ENCODE results near the gene CRYBB1. TPM values are rescaled to one million over a fixed set of nuclear protein-coding genes. Genes with fewer than 3 reads are reported as not detected.

The CRYBB1 gene
- total RNA-seq, 1 experiment from 2014 or later = not detected

DNA sequence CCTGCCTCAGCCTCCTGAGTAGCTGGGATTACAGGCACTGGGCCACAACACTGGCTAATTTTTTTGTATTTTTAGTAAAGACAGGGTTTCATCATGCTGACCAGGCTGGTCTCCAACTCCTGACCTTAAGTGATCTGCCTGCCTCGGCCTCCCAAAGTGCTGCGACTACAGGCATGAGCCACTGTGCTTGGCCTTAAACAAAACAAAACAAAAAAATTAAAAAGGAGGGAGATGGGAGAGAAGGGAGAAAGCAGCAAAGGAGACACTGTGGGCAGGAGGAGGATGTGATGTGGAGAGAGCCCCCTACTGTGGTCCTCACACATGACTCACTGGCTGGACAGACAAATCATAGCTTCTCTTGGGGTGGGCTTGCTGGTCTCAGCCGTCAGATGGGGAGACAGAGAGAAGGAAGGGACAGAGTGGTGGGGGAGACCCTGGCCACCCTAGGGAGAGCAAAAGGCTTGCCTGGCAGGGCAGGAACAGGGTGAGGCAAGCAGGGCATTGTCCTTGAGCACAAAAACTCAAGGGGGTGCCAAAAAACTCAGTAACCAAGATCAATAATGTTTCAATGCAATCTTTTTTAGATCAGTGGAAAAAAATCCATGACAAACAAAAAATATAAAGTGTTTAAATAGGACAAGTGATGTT, 59.5 kb downstream of the CRYBB1 start:
- CTCF ChIA-PET = no interaction called here
- H3K9me3 ChIP-seq (ENCODE audit: low read length) = no peaks in the 10 kb centered on the region
- H4K20me1 ChIP-seq (ENCODE audit: low read length) = no peaks in the 10 kb centered on the region
- POLR2A ChIA-PET (ENCODE audit: unreplicated experiment) = no interaction called here
- H3K9me2 ChIP-seq (replicated peaks; ENCODE audit: low read length) = no peaks in the 10 kb centered on the region
- no peak for DNase-seq
- TF ChIP-seq EZH2phosphoT487 (IDR thresholded peaks at IDR 0.05; ENCODE audit: borderline replicate concordance, low read length) (no peak), EZH2 (IDR thresholded peaks at IDR 0.05; ENCODE audit: low read length, unreplicated experiment) (no peak)
- TF ChIP-seq, protein P1, sequence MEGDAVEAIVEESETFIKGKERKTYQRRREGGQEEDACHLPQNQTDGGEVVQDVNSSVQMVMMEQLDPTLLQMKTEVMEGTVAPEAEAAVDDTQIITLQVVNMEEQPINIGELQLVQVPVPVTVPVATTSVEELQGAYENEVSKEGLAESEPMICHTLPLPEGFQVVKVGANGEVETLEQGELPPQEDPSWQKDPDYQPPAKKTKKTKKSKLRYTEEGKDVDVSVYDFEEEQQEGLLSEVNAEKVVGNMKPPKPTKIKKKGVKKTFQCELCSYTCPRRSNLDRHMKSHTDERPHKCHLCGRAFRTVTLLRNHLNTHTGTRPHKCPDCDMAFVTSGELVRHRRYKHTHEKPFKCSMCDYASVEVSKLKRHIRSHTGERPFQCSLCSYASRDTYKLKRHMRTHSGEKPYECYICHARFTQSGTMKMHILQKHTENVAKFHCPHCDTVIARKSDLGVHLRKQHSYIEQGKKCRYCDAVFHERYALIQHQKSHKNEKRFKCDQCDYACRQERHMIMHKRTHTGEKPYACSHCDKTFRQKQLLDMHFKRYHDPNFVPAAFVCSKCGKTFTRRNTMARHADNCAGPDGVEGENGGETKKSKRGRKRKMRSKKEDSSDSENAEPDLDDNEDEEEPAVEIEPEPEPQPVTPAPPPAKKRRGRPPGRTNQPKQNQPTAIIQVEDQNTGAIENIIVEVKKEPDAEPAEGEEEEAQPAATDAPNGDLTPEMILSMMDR (conservative IDR thresholded peaks at IDR 0.05; ENCODE audit: low read depth, low read length) = no peak
- intact Hi-C loops (cut with micrococcal nuclease) = no loop called here
- H3K4me2 ChIP-seq (ENCODE audit: low read length) = no peak overlapping the region
- no peak for ATAC-seq
- no peaks in the 10 kb centered on the region for H3K4me1 ChIP-seq (ENCODE audit: insufficient read depth, low read length)
- H3K79me2 ChIP-seq (ENCODE audit: low read length) = no peaks in the 10 kb centered on the region
- H3K27ac ChIP-seq (ENCODE audit: low read length) = no peak overlapping the region
- no TSS peak for BruUV-seq (replicated peaks)
- no peaks in the 10 kb centered on the region for H3K27me3 ChIP-seq (ENCODE audit: low read length)
- no peak overlapping the region for H3K9ac ChIP-seq (ENCODE audit: low read length)
- H3K36me3 ChIP-seq (ENCODE audit: low read depth, low read length) = no peaks in the 10 kb centered on the region
- H3K4me3 ChIP-seq (ENCODE audit: low read length) = no peak overlapping the region
- no peaks in the 10 kb centered on the region for H3F3A ChIP-seq (ENCODE audit: low read length, unreplicated experiment)
- H2AFZ ChIP-seq (ENCODE audit: low read length) = no peak overlapping the region

DNA sequence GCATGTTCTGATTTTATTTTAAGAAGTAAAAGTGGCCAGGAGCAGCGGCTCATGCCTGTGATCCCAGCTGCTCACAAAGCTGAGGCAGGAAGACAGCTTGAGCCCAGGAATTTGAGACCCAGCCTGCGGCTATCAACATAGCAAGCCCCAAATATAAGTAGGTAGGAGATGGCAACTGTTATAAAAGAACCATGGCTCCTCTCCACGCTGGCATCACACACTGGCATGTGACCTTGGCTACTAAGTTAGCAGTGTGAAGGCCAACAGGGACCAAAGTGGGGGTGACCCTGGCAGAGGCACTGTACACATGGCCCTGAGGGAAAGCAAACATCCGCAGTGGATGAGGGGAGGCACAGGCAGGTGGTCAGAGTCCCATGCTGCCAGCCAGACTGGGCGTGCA, 60.9 kb downstream of the CRYBB1 start:
- Histone ChIP-seq H3K4me3 (ENCODE audit: low read length) (no peak overlapping the region), H3K9ac (ENCODE audit: low read length) (no peak overlapping the region), H3K79me2 (ENCODE audit: low read length) (no peaks in the 10 kb centered on the region), H3F3A (ENCODE audit: low read length, unreplicated experiment) (no peaks in the 10 kb centered on the region), H3K9me3 (ENCODE audit: low read length) (no peaks in the 10 kb centered on the region), H3K27me3 (ENCODE audit: low read length) (no peaks in the 10 kb centered on the region), H3K36me3 (ENCODE audit: low read depth, low read length) (no peaks in the 10 kb centered on the region), H3K4me2 (ENCODE audit: low read length) (no peak overlapping the region), H3K27ac (ENCODE audit: low read length) (no peak overlapping the region), H4K20me1 (ENCODE audit: low read length) (no peaks in the 10 kb centered on the region), H3K4me1 (ENCODE audit: insufficient read depth, low read length) (no peaks in the 10 kb centered on the region), H3K9me2 (replicated peaks; ENCODE audit: low read length) (no peaks in the 10 kb centered on the region), H2AFZ (ENCODE audit: low read length) (no peak overlapping the region)
- DNase-seq = no peak
- ATAC-seq = no peak
- TF ChIP-seq EZH2phosphoT487 (IDR thresholded peaks at IDR 0.05; ENCODE audit: borderline replicate concordance, low read length) = no peak
- no peak for TF ChIP-seq EZH2 (IDR thresholded peaks at IDR 0.05; ENCODE audit: low read length, unreplicated experiment)
- TF ChIP-seq, protein P1 (conservative IDR thresholded peaks at IDR 0.05; ENCODE audit: low read depth, low read length) = no peak
- POLR2A ChIA-PET (ENCODE audit: unreplicated experiment) = no interaction called here
- CTCF ChIA-PET = no interaction called here
- intact Hi-C loops (cut with micrococcal nuclease) = no loop called here
- BruUV-seq (replicated peaks) = no TSS peak

DNA sequence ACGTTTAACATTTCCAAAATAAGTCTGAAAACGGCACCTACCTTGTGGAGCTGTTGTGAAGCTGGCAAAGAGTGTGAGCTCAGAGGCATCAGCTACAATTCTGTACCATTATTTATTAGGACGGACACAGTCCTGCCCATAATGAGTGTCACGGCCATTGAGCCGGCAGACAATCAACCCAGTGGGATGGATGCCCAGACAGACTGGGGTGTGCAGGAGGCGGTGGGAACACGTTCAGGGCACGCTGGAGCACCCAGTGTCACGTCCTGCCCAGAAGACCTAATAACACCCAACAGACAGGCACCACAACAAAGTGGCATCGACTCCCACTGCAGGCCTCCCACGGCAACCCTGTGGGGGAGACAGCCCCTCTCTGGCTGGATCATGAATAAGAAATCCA, 62.3 kb downstream of the CRYBB1 start:
- TF ChIP-seq, protein P1 (conservative IDR thresholded peaks at IDR 0.05; ENCODE audit: low read depth, low read length) = no peak
- no peak for TF ChIP-seq EZH2phosphoT487 (IDR thresholded peaks at IDR 0.05; ENCODE audit: borderline replicate concordance, low read length)
- no peak for TF ChIP-seq EZH2 (IDR thresholded peaks at IDR 0.05; ENCODE audit: low read length, unreplicated experiment)
- ATAC-seq (no peak), DNase-seq (no peak)
- no peaks in the 10 kb centered on the region for H3F3A ChIP-seq (ENCODE audit: low read length, unreplicated experiment)
- H3K27me3 ChIP-seq (ENCODE audit: low read length) = no peaks in the 10 kb centered on the region
- H2AFZ ChIP-seq (ENCODE audit: low read length) = no peak overlapping the region
- no peaks in the 10 kb centered on the region for H3K4me1 ChIP-seq (ENCODE audit: insufficient read depth, low read length)
- no TSS peak for BruUV-seq (replicated peaks)
- H3K9ac ChIP-seq (ENCODE audit: low read length) = no peak overlapping the region
- no peaks in the 10 kb centered on the region for H3K79me2 ChIP-seq (ENCODE audit: low read length)
- H3K27ac ChIP-seq (ENCODE audit: low read length) = no peak overlapping the region
- CTCF ChIA-PET = no interaction called here
- H3K9me3 ChIP-seq (ENCODE audit: low read length) = no peaks in the 10 kb centered on the region
- H3K9me2 ChIP-seq (replicated peaks; ENCODE audit: low read length) = no peaks in the 10 kb centered on the region
- intact Hi-C loops (cut with micrococcal nuclease) = no loop called here
- H4K20me1 ChIP-seq (ENCODE audit: low read length) = no peaks in the 10 kb centered on the region
- no peak overlapping the region for H3K4me3 ChIP-seq (ENCODE audit: low read length)
- POLR2A ChIA-PET (ENCODE audit: unreplicated experiment) = no interaction called here
- no peak overlapping the region for H3K4me2 ChIP-seq (ENCODE audit: low read length)
- no peaks in the 10 kb centered on the region for H3K36me3 ChIP-seq (ENCODE audit: low read depth, low read length)

All from PC-3 (cell line).